Karpas-422 (cell line): Measurements from ENCODE around the gene FNBP1. TPM values are rescaled to one million over a fixed set of nuclear protein-coding genes. Genes with fewer than 3 reads are reported as not detected.
"Not testable (repeated sequence)": the region's sequence is repeated elsewhere in the genome, so short reads cannot be mapped to it uniquely, and the experiment has no call there.

Source experiments
- DNase-seq: peaks from one replicate; pipeline ENCODE4 v3.0.0-alpha.2; 2015
- H2AFZ ChIP-seq: fragments of 200-600 bp; sonication (generic); 2 replicates; pipeline ENCODE4 v1.6.1; 2014; ENCODE audit warnings: antibody characterized with exemption, low read length, mixed read lengths
- H3K27ac ChIP-seq: fragments of 200-600 bp; sonication (generic); 2 replicates; pipeline ENCODE4 v1.5.1; 2014; ENCODE audit warnings: mild to moderate bottlenecking, low read length, moderate library complexity
- H3K27me3 ChIP-seq: fragments of 200-600 bp; sonication (generic); 2 replicates; pipeline ENCODE4 v1.6.1; 2014; ENCODE audit warnings: low read length, mixed read lengths
- H3K36me3 ChIP-seq: fragments of 200-600 bp; sonication (generic); 2 replicates; pipeline ENCODE4 v1.6.1; 2014; ENCODE audit warnings: low read length, mixed read lengths; ENCODE audit not compliant: insufficient read depth
- H3K4me1 ChIP-seq: fragments of 200-600 bp; sonication (generic); 2 replicates; pipeline ENCODE4 v1.6.1; 2014; ENCODE audit warnings: mild to moderate bottlenecking, low read length, mixed read lengths
- H3K4me2 ChIP-seq: fragments of 200-600 bp; sonication (generic); 2 replicates; pipeline ENCODE4 v1.6.1; 2014; ENCODE audit warnings: low read length, low read depth, mild to moderate bottlenecking; ENCODE audit not compliant: poor library complexity, severe bottlenecking
- H3K4me3 ChIP-seq: fragments of 200-600 bp; sonication (generic); 2 replicates; pipeline ENCODE4 v1.5.1; 2014; ENCODE audit warnings: mild to moderate bottlenecking, antibody characterized with exemption, low read length, mixed read lengths
- H3K79me2 ChIP-seq: fragments of 200-600 bp; sonication (generic); 2 replicates; pipeline ENCODE4 v1.6.1; 2014; ENCODE audit warnings: mild to moderate bottlenecking, low read length, mixed read lengths
- H3K9ac ChIP-seq: fragments of 200-600 bp; sonication (generic); 2 replicates; pipeline ENCODE4 v1.6.0; 2014; ENCODE audit warnings: low read length
- H3K9me2 ChIP-seq: fragments of 200-600 bp; sonication (generic), shearing (Covaris generic); replicated peaks from 2 replicates; pipeline ENCODE4 v1.6.0; 2014; ENCODE audit warnings: mild to moderate bottlenecking, low read length, moderate library complexity; ENCODE audit not compliant: insufficient read depth
- H3K9me3 ChIP-seq: fragments of 300-700, 200-600 bp; sonication (generic); 2 replicates; pipeline ENCODE4 v1.6.1; 2014; ENCODE audit warnings: low read length, mixed read lengths
- H4K20me1 ChIP-seq: fragments of 200-600 bp; sonication (generic); 2 replicates; pipeline ENCODE4 v1.6.1; 2014; ENCODE audit warnings: mild to moderate bottlenecking, antibody characterized with exemption, low read length, low read depth; ENCODE audit not compliant: insufficient read depth
- total RNA-seq: library from RNA; depleted of rRNA; stranded (reverse); fragments of >200 nt; shearing (Covaris generic); gene quantifications from 2 replicates; pipeline ENCODE4 v1.2.3, GENCODE V29; 2014; ENCODE audit warnings: low replicate concordance

FNBP1 gene
- total RNA-seq, 1 experiment from 2014 or later: 205 TPM

DNA sequence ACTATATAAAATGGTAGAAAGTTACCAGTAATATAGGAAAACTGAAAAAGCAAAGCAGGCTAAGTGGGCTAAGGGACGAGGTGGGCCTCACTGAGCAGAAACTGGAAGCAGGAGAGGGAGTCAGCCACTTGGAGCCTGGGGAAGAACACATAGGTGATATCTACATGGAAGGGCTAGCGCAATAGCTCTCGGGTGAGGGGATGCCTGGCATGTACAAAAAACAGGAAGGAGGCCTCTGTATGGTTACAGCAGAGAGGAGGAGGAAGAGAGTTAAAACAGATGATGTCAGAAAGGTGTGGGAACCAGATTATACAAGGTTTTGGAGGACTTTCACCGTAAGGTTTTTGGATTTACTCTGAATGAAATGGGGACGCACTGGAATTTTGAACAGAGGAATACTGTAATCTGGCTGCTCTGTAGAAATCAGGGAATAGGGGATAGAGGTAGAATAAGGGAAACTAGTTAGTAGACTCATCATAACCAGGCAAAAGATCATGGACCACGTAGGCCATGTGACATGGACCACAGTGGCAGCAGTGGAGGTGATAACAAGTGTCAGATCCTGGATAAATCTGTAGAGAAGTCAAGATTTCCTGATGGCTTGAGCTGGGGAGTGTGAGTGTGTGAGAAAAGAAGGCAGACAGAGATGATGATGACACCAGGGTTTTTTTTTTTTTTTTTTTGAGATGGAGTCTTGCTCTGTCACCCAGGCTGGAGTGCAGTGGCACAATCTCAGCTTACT lies 52.5 kb downstream of the FNBP1 start:
- H3K4me3 ChIP-seq: peak overlapping the region; percentile 47; the same call in 1 of the 2 replicates
- H3K4me1 ChIP-seq: peaks cover 85% of the 10 kb centered on the region
- no peaks in the 10 kb centered on the region for H3K27me3 ChIP-seq
- peaks cover 8% of the 10 kb centered on the region; the same call in 1 of the 2 replicates for H4K20me1 ChIP-seq
- no peaks in the 10 kb centered on the region for H3K9me2 ChIP-seq
- H3K4me2 ChIP-seq: peak overlapping the region; percentile 78
- peaks cover 11% of the 10 kb centered on the region for H3K36me3 ChIP-seq
- peak overlapping the region; percentile 47 for H3K9ac ChIP-seq
- H2AFZ ChIP-seq: no peak overlapping the region
- peak; percentile 69 for DNase-seq
- peak overlapping the region; percentile 92 for H3K27ac ChIP-seq
- H3K79me2 ChIP-seq: peaks cover 88% of the 10 kb centered on the region
- H3K9me3 ChIP-seq: no peaks in the 10 kb centered on the region

DNA sequence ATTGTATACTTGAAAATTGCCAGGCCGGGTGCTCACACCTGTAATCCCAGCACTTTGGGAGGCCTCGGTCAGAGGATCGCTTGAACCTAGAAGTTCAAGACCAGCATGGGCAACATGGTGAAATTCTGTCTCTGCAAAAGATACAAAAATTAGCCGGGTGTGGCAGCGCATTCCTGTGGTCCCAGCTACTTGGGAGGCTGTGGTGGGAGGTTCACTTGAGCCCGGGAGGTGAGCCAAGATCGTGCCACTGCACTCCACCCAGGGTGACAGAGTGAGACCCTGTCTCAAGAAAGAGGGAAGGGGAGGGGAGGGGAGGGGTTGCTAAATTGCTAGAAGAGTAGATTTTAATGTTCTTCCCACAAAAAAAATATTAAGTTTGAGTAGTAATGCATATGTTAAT lies 53.2 kb downstream of the FNBP1 start:
- Histone ChIP-seq H3K4me2 (peak overlapping the region; percentile 78), H4K20me1 (peaks cover 8% of the 10 kb centered on the region; the same call in 1 of the 2 replicates), H3K4me1 (peaks cover 82% of the 10 kb centered on the region)

DNA sequence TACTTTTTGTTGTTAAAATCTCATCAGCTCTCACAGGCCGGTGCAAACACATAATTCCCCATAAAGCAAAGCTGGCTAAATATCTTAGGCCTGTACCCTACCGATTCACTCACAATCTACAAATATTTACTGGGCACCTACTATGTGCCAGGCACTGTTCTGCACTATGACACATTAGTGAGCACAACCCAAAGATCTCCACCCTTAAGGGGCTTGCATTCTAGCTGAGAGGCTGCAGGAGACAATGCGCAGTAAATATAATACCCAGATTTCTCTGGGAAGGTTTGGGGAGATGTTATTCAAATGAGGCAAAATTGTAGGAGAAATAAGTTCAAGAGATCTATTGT lies 53.7 kb downstream of the FNBP1 start:
- Histone ChIP-seq H3K4me3 (peak overlapping the region; percentile 56), H3K4me2 (peak overlapping the region; percentile 78), H2AFZ (no peak overlapping the region), H3K27me3 (no peaks in the 10 kb centered on the region), H3K4me1 (peaks cover 78% of the 10 kb centered on the region), H4K20me1 (peaks cover 8% of the 10 kb centered on the region; the same call in 1 of the 2 replicates), H3K36me3 (peaks cover 7% of the 10 kb centered on the region), H3K9ac (peak overlapping the region; percentile 47), H3K79me2 (peaks cover 88% of the 10 kb centered on the region), H3K9me2 (no peaks in the 10 kb centered on the region), H3K27ac (peak overlapping the region; percentile 92), H3K9me3 (no peaks in the 10 kb centered on the region)
- no peak for DNase-seq

More for the DNA sequence above, 53.2 kb downstream of the FNBP1 start:
- no peaks in the 10 kb centered on the region for H3K9me3 ChIP-seq
- peak overlapping the region; percentile 56 for H3K4me3 ChIP-seq
- no peaks in the 10 kb centered on the region for H3K27me3 ChIP-seq
- no peak for DNase-seq
- H3K9me2 ChIP-seq: no peaks in the 10 kb centered on the region
- H3K36me3 ChIP-seq: peaks cover 8% of the 10 kb centered on the region
- H3K9ac ChIP-seq: peak overlapping the region; percentile 47
- H2AFZ ChIP-seq: no peak overlapping the region
- peak overlapping the region; percentile 92 for H3K27ac ChIP-seq
- H3K79me2 ChIP-seq: peaks cover 88% of the 10 kb centered on the region

DNA sequence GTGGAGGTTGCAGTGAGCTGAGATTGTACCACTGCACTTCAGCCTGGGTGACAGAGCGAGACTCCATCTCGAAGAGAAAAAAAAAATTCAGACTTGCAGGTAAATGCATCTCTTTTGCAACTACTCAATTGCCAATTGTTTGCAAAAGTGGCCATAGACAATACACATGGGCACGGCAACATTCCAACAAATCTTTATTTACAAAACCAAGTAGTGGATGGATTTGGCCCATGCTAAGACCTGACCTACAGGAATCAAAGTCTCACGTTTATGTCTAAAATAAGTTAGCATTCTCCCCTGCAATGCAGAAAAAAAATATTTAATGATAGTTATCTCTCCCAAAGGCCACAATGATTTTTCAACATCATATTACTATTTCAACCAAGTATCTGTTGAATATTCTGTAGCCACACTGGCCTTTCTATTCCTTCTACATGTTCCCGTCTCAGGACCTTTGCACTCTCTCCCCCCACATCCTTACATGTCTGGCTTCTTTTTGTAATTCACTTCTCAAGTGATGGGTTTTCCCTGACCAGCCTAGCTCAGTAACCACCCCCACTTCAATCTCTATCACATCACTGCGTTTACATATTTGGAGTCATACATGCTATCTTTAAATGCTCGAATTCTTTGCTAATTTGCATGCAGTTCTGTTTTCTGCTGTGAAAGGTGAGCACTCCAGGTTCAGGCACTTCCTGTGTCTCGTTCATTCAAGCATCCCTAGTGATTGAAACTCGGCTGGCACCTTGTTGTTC lies 54.2 kb downstream of the FNBP1 start:
- Histone ChIP-seq H3K9ac (peak overlapping the region; percentile 47), H3K4me3 (peak overlapping the region; percentile 56), H4K20me1 (peaks cover 8% of the 10 kb centered on the region; the same call in 1 of the 2 replicates), H3K9me3 (no peaks in the 10 kb centered on the region), H3K4me1 (peaks cover 72% of the 10 kb centered on the region), H3K27ac (peak overlapping the region; percentile 92), H3K36me3 (peaks cover 7% of the 10 kb centered on the region), H2AFZ (no peak overlapping the region), H3K79me2 (peaks cover 88% of the 10 kb centered on the region), H3K9me2 (no peaks in the 10 kb centered on the region), H3K27me3 (no peaks in the 10 kb centered on the region), H3K4me2 (peak overlapping the region; percentile 78)
- DNase-seq: peak; percentile 95

DNA sequence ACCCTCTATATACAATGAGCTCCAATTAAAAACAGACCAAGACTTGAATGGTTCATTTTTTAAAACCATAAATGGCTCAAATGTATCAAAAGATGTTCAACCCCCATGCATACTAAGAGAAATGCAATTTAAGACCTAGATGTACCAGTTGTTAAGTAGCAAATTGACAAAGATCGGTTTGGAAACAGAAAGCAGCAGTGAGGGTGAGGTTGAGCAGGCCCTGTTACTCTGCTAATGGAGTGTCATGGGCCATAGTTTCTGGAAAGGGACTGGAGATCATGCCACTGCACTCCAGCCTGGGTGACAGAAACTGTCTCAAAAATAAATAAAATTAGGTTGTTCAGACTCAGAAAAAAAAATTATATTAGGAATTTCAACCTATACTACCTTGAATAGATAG lies 55.0 kb downstream of the FNBP1 start:
- H3K9me3 ChIP-seq: no peaks in the 10 kb centered on the region
- no peaks in the 10 kb centered on the region for H3K9me2 ChIP-seq
- no peak overlapping the region for H3K4me3 ChIP-seq
- H3K27ac ChIP-seq: peak overlapping the region; percentile 92
- no peaks in the 10 kb centered on the region for H3K27me3 ChIP-seq
- H2AFZ ChIP-seq: no peak overlapping the region
- peak overlapping the region; percentile 21; the same call in 1 of the 2 replicates for H3K9ac ChIP-seq
- peak overlapping the region; percentile 78 for H3K4me2 ChIP-seq
- H3K36me3 ChIP-seq: peaks cover 7% of the 10 kb centered on the region
- H3K79me2 ChIP-seq: peaks cover 88% of the 10 kb centered on the region
- peaks cover 64% of the 10 kb centered on the region for H3K4me1 ChIP-seq
- peaks cover 8% of the 10 kb centered on the region; the same call in 1 of the 2 replicates for H4K20me1 ChIP-seq
- DNase-seq: no peak

DNA sequence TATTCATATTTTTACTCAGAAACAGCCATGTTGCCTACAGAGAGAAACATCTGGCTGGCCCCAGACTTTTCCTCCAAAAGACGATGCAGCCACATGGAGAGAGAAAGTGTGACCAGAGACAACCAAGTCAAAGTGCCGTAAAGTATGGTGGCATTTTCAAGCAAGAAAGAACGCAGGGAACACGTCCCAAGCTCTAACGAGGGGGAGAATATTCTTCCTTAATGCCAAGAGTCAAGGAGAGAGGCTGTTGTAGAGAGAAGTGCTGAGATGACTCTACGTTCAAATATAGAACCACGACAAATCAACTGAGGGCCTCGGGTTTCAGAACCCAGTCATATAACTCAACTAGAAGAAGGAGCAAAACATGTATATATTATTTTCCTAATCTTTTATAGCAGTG lies 55.9 kb downstream of the FNBP1 start:
- Histone ChIP-seq H3K27ac (peak overlapping the region; percentile 92), H3K4me3 (no peak overlapping the region), H3K9ac (no peak overlapping the region), H3K9me2 (no peaks in the 10 kb centered on the region), H3K9me3 (no peaks in the 10 kb centered on the region), H3K79me2 (peaks cover 94% of the 10 kb centered on the region), H3K36me3 (peaks cover 7% of the 10 kb centered on the region), H3K4me1 (peaks cover 57% of the 10 kb centered on the region), H2AFZ (no peak overlapping the region), H3K27me3 (no peaks in the 10 kb centered on the region), H4K20me1 (peaks cover 8% of the 10 kb centered on the region; the same call in 1 of the 2 replicates), H3K4me2 (no peak overlapping the region)
- DNase-seq: no peak

- not testable (repeated sequence) for H3K4me2 ChIP-seq, H2AFZ ChIP-seq, H3K27ac ChIP-seq, DNase-seq, H3K9ac ChIP-seq, H3K4me3 ChIP-seq, H4K20me1 ChIP-seq, H3K9me3 ChIP-seq, H3K9me2 ChIP-seq, H3K27me3 ChIP-seq
- H3K36me3 ChIP-seq: peaks cover 13% of the 10 kb centered on the region
- H3K4me1 ChIP-seq: peaks cover 33% of the 10 kb centered on the region
- H3K79me2 ChIP-seq: peaks cover 93% of the 10 kb centered on the region
Observed at GRCh38 chr9:129984589-129984988, 58.4 kb downstream of the FNBP1 start.

- Histone ChIP-seq H3K9me3 (no peaks in the 10 kb centered on the region), H3K4me1 (peaks cover 26% of the 10 kb centered on the region), H3K79me2 (peaks cover 94% of the 10 kb centered on the region), H2AFZ (no peak overlapping the region), H3K4me2 (no peak overlapping the region), H3K36me3 (peaks cover 19% of the 10 kb centered on the region), H3K27me3 (no peaks in the 10 kb centered on the region), H3K27ac (no peak overlapping the region), H3K9ac (no peak overlapping the region), H4K20me1 (peaks cover 4% of the 10 kb centered on the region; the same call in 1 of the 2 replicates), H3K9me2 (no peaks in the 10 kb centered on the region), H3K4me3 (no peak overlapping the region)
- no peak for DNase-seq
Observed at GRCh38 chr9:129983891-129984290, 59.1 kb downstream of the FNBP1 start.
